DMS114 treated with DMSO at 0.1 percent for 48 hours (cell line): ENCODE measurements around the gene H1-8.
"Not testable (repeated sequence)": the region's sequence is repeated elsewhere in the genome, so short reads cannot be mapped to it uniquely, and the experiment has no call there.

ENCODE experiments used
- DNase-seq: peaks from one replicate; lab custom pipeline; 2025; ENCODE audit not compliant: unreplicated experiment; lab: John Stamatoyannopoulos, UW

H1-8 gene

GRCh38 chr3:129514563-129514962, 28.4 kb upstream of the H1-8 start:
- no peak for DNase-seq

GRCh38 chr3:129515108-129515820, 27.7 kb upstream of the H1-8 start:
- not testable (repeated sequence) for DNase-seq

GRCh38 chr3:129515821-129516432, 27.0 kb upstream of the H1-8 start:
- DNase-seq = not testable (repeated sequence)

GRCh38 chr3:129517516-129517915, 25.5 kb upstream of the H1-8 start:
- DNase-seq = no peak

- DNase-seq = no peak
Measured at GRCh38 chr3:129518038-129518561, 24.9 kb upstream of the H1-8 start.

GRCh38 chr3:129518581-129518980, 24.4 kb upstream of the H1-8 start:
- no peak for DNase-seq

GRCh38 chr3:129519449-129519848, 23.5 kb upstream of the H1-8 start:
- DNase-seq = no peak

GRCh38 chr3:129519896-129520715, 22.9 kb upstream of the H1-8 start:
- no peak for DNase-seq

- DNase-seq = no peak
Measured at GRCh38 chr3:129520960-129521359, 22.0 kb upstream of the H1-8 start.

- no peak for DNase-seq
Measured at GRCh38 chr3:129521611-129522010, 21.4 kb upstream of the H1-8 start.

- no peak for DNase-seq
Measured at GRCh38 chr3:129522953-129523352, 20.0 kb upstream of the H1-8 start.

GRCh38 chr3:129524081-129524480, 18.9 kb upstream of the H1-8 start:
- DNase-seq = no peak

GRCh38 chr3:129525341-129525968, 17.5 kb upstream of the H1-8 start:
- no peak for DNase-seq

- DNase-seq = no peak
Measured at GRCh38 chr3:129526121-129526900, 16.7 kb upstream of the H1-8 start.

GRCh38 chr3:129527262-129527661, 15.7 kb upstream of the H1-8 start:
- DNase-seq = no peak

GRCh38 chr3:129528589-129529100, 14.3 kb upstream of the H1-8 start, which contains the start of gene RHO:
RHO (plus strand) TSS chr3:129528639; CDS start chr3:129528734, 95 bp downstream.
- no peak for DNase-seq

GRCh38 chr3:129529436-129530210, 13.4 kb upstream of the H1-8 start:
- no peak for DNase-seq

- no peak for DNase-seq
Measured at GRCh38 chr3:129530251-129530791, 12.7 kb upstream of the H1-8 start.

- no peak for DNase-seq
Measured at GRCh38 chr3:129530821-129531220, 12.2 kb upstream of the H1-8 start.
